Erythroblast (primary cell): ENCODE data around the gene PTK7.

Experiments
- GATA1 ChIP-seq: IDR thresholded peaks from 2 replicates; pipeline ENCODE4 v1.6.1; 2011; ENCODE audit warnings: low read depth, mild to moderate bottlenecking, control low read depth, low read length, moderate library complexity
- POLR2A ChIP-seq: IDR thresholded peaks from 2 replicates; pipeline ENCODE4 v1.6.1; 2011; ENCODE audit warnings: mild to moderate bottlenecking, low read length

GRCh38 chr6:43053545-43054205 is 22.4 kb upstream of the PTK7 start, which contains the start of gene CUL7:
- TF ChIP-seq POLR2A (peak; percentile 88), GATA1 (no peak)
